ENCODE results near the gene CDC20. TPM values are rescaled to one million over a fixed set of nuclear protein-coding genes. Genes with fewer than 3 reads are reported as not detected.

CDC20 gene
- total and polyA plus RNA-seq, 2 experiments from 2014 or later: 207 to 252 TPM

DNA sequence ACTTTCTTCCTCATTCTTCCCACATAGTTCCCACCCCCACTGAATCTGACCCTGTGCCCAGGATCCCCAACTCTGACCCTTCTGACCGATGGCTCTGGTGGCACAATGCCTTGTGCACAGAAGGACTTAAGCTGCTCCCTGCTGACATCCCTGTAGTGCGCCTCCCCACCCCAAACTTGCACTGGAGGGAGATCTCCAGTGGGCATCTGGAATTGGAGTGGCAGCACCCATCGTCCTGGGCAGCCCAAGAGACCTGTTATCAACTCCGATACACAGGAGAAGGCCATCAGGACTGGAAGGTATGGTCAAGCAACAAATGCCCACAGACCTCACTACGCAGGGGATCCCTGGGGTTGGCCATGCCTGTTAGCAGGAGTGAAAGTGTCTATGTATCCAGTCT, 12.1 kb upstream of the CDC20 start:
- Mint-ChIP-seq H3K4me1 (peaks cover 31% of the 10 kb centered on the region), H3K27me3 (ENCODE audit: insufficient read depth, low read depth, poor library complexity) (no peaks in the 10 kb centered on the region), H3K9me3 (no peaks in the 10 kb centered on the region), H3K4me3 (no peak overlapping the region), H3K27ac (no peak overlapping the region), H3K36me3 (ENCODE audit: low read depth) (no peaks in the 10 kb centered on the region)
- DNase-seq (ENCODE audit: low spot score): no peak
- Histone ChIP-seq H3K4me1 (ENCODE audit: insufficient read depth) (peaks cover 20% of the 10 kb centered on the region), H4K20me1 (replicated peaks; ENCODE audit: insufficient read depth) (no peaks in the 10 kb centered on the region), H3K79me2 (replicated peaks; ENCODE audit: insufficient read depth) (no peaks in the 10 kb centered on the region), H2AFZ (0 out of 2 replicates have a peak overlapping the region, but pooled peaks have one; percentile 38), H3F3A (replicated peaks; ENCODE audit: low read depth) (peaks cover 13% of the 10 kb centered on the region; the same call in 1 of the 2 replicates), H3K4me3 (no peak overlapping the region), H3K4me2 (no peak overlapping the region), H3K27ac (ENCODE audit: low read depth) (no peak overlapping the region), H3K27me3 (ENCODE audit: insufficient read depth) (peaks cover 18% of the 10 kb centered on the region), H3K9me2 (ENCODE audit: insufficient read depth) (no peaks in the 10 kb centered on the region), H3K36me3 (ENCODE audit: insufficient read depth) (no peaks in the 10 kb centered on the region)
- no peak for ATAC-seq
- TF ChIP-seq, protein P1, sequence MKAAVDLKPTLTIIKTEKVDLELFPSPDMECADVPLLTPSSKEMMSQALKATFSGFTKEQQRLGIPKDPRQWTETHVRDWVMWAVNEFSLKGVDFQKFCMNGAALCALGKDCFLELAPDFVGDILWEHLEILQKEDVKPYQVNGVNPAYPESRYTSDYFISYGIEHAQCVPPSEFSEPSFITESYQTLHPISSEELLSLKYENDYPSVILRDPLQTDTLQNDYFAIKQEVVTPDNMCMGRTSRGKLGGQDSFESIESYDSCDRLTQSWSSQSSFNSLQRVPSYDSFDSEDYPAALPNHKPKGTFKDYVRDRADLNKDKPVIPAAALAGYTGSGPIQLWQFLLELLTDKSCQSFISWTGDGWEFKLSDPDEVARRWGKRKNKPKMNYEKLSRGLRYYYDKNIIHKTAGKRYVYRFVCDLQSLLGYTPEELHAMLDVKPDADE (IDR thresholded peaks at IDR 0.05): no peak
- no peak for TF ChIP-seq ZNF462 (CRISPR knock-in tag; IDR thresholded peaks at IDR 0.05)
- TF ChIP-seq POLR2AphosphoS5 (IDR thresholded peaks at IDR 0.05; ENCODE audit: low read depth): no peak
- no peak for TF ChIP-seq ZNF331 (CRISPR knock-in tag; IDR thresholded peaks at IDR 0.05; ENCODE audit: low read depth)
- TF ChIP-seq STAT1 (IDR thresholded peaks at IDR 0.05; ENCODE audit: unreplicated experiment): no peak
- no peak for TF ChIP-seq REST (IDR thresholded peaks at IDR 0.05; ENCODE audit: unreplicated experiment)
- TF ChIP-seq NANOG (IDR thresholded peaks at IDR 0.05; ENCODE audit: borderline replicate concordance): no peak
- TF ChIP-seq ZNF114 (CRISPR knock-in tag; IDR thresholded peaks at IDR 0.05): no peak
- no peak for TF ChIP-seq JUNB (IDR thresholded peaks at IDR 0.05; ENCODE audit: unreplicated experiment)
- no peak for TF ChIP-seq EZH2 (IDR thresholded peaks at IDR 0.05; ENCODE audit: low read depth, unreplicated experiment)
- TF ChIP-seq, protein P2, sequence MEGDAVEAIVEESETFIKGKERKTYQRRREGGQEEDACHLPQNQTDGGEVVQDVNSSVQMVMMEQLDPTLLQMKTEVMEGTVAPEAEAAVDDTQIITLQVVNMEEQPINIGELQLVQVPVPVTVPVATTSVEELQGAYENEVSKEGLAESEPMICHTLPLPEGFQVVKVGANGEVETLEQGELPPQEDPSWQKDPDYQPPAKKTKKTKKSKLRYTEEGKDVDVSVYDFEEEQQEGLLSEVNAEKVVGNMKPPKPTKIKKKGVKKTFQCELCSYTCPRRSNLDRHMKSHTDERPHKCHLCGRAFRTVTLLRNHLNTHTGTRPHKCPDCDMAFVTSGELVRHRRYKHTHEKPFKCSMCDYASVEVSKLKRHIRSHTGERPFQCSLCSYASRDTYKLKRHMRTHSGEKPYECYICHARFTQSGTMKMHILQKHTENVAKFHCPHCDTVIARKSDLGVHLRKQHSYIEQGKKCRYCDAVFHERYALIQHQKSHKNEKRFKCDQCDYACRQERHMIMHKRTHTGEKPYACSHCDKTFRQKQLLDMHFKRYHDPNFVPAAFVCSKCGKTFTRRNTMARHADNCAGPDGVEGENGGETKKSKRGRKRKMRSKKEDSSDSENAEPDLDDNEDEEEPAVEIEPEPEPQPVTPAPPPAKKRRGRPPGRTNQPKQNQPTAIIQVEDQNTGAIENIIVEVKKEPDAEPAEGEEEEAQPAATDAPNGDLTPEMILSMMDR (conservative IDR thresholded peaks at IDR 0.05; ENCODE audit: low read depth in 2 of 2): no peak

Data from GM23338 (cell line).